HUES48 (cell line): ENCODE data around the gene LIFR.

Source experiments
- H3K27ac ChIP-seq: one replicate; pipeline ENCODE4 v1.7.0; 2013; ENCODE audit warnings: low read depth, low read length, inconsistent platforms
- H3K27me3 ChIP-seq: 2 replicates; pipeline ENCODE4 v1.6.1; 2013; ENCODE audit warnings: mild to moderate bottlenecking, low read length; ENCODE audit not compliant: control insufficient read depth, insufficient read depth
- H3K36me3 ChIP-seq: 2 replicates; pipeline ENCODE4 v1.6.1; 2013; ENCODE audit warnings: low read length; ENCODE audit not compliant: control insufficient read depth, insufficient read depth
- H3K4me1 ChIP-seq: 2 replicates; pipeline ENCODE4 v1.6.1; 2013; ENCODE audit warnings: mild to moderate bottlenecking, low read length; ENCODE audit not compliant: control insufficient read depth, insufficient read depth
- H3K4me3 ChIP-seq: 2 replicates; pipeline ENCODE4 v1.5.1; 2013; ENCODE audit warnings: mild to moderate bottlenecking, low read depth, low read length
- H3K9ac ChIP-seq: 2 replicates; pipeline ENCODE4 v1.6.1; 2013; ENCODE audit warnings: mild to moderate bottlenecking, low read depth, low read length, moderate library complexity
- H3K9me3 ChIP-seq: 2 replicates; pipeline ENCODE4 v1.6.1; 2013; ENCODE audit warnings: low read length; ENCODE audit not compliant: control insufficient read depth, insufficient read depth

The LIFR gene

GRCh38 chr5:38557792-38558191 is 1.3 kb upstream of the LIFR start:
- H3K27me3 ChIP-seq, result peaks cover 11% of the 10 kb centered on the region; the same call in 1 of the 2 replicates
- no peaks in the 10 kb centered on the region for H3K36me3 ChIP-seq
- no peaks in the 10 kb centered on the region for H3K9me3 ChIP-seq
- no peak overlapping the region for H3K27ac ChIP-seq
- H3K4me1 ChIP-seq, result peaks cover 15% of the 10 kb centered on the region
- no peak overlapping the region for H3K9ac ChIP-seq
- peak overlapping the region; percentile 85 for H3K4me3 ChIP-seq

- peaks cover 17% of the 10 kb centered on the region for H3K4me1 ChIP-seq
- H3K9ac ChIP-seq, result peak overlapping the region; percentile 90
- H3K4me3 ChIP-seq, result peak overlapping the region; percentile 85
- H3K9me3 ChIP-seq, result no peaks in the 10 kb centered on the region
- H3K36me3 ChIP-seq, result no peaks in the 10 kb centered on the region
- peaks cover 11% of the 10 kb centered on the region; the same call in 1 of the 2 replicates for H3K27me3 ChIP-seq
- peak overlapping the region; percentile 89 for H3K27ac ChIP-seq
These were observed 863 bp upstream of the LIFR start for GRCh38 chr5:38557308-38557710.

DNA sequence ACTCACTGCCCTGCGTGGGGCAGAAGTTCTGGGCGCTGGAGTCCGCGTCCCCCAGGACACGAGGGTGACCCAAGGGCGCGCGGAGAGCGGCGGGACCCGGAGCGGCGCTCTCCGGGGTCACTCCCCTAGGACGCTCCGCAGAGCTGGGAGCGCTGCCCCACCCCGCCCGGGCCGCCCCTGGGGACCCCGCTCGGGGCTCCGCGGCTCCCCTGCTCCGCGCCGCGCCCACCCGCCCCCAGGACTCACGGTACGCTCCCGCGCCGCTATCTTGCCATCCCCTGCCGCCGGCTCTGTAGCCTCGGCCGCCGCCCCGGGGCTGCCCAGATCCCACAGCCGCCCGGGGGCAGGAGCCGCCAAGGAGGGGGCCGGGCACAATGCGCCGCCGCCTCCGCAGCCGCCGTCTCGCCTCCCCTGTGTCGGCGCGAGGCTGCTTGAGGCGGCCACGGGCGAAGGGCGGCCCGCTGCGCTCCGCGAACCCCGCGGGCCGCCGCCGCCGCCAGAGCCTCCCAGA is 303 bp downstream of the LIFR start:
- Histone ChIP-seq H3K27me3 (peaks cover 11% of the 10 kb centered on the region; the same call in 1 of the 2 replicates), H3K27ac (peak overlapping the region; percentile 47), H3K36me3 (no peaks in the 10 kb centered on the region), H3K4me1 (peaks cover 23% of the 10 kb centered on the region), H3K9me3 (no peaks in the 10 kb centered on the region), H3K9ac (peak overlapping the region; percentile 66; the same call in 1 of the 2 replicates), H3K4me3 (peak overlapping the region; percentile 85)

- H3K9ac ChIP-seq, result peak overlapping the region; percentile 66; the same call in 1 of the 2 replicates
- H3K9me3 ChIP-seq, result no peaks in the 10 kb centered on the region
- peaks cover 24% of the 10 kb centered on the region for H3K4me1 ChIP-seq
- no peaks in the 10 kb centered on the region for H3K36me3 ChIP-seq
- H3K27ac ChIP-seq, result no peak overlapping the region
- peak overlapping the region; percentile 85 for H3K4me3 ChIP-seq
- H3K27me3 ChIP-seq, result peaks cover 11% of the 10 kb centered on the region; the same call in 1 of the 2 replicates
These were observed 925 bp downstream of the LIFR start for GRCh38 chr5:38555354-38556087.

GRCh38 chr5:38554861-38555260 is 1.6 kb downstream of the LIFR start:
- Histone ChIP-seq H3K27me3 (peaks cover 11% of the 10 kb centered on the region; the same call in 1 of the 2 replicates), H3K9ac (no peak overlapping the region), H3K9me3 (no peaks in the 10 kb centered on the region), H3K4me1 (peaks cover 24% of the 10 kb centered on the region), H3K27ac (no peak overlapping the region), H3K4me3 (peak overlapping the region; percentile 85), H3K36me3 (no peaks in the 10 kb centered on the region)

DNA sequence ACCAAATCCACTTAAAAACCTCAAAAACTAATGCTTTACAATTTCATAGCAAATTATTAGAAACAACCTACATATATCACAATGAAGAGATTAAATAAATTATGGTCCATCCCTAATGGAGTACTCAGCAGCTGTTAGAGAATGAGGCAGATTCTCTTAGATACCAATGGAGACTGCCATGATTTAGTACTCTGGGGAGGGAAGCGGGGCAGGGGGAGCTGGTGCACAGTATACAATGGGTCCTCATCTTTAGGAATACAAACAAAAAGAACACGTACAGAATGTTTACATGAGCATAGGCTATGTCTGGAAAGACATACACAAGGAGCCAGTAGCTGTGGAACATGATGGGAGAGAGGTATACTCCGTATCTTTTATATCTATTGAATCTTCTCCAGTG is 2.0 kb downstream of the LIFR start:
- no peaks in the 10 kb centered on the region for H3K36me3 ChIP-seq
- no peak overlapping the region for H3K9ac ChIP-seq
- peaks cover 24% of the 10 kb centered on the region for H3K4me1 ChIP-seq
- no peak overlapping the region for H3K27ac ChIP-seq
- H3K9me3 ChIP-seq, result no peaks in the 10 kb centered on the region
- H3K27me3 ChIP-seq, result peaks cover 11% of the 10 kb centered on the region; the same call in 1 of the 2 replicates
- H3K4me3 ChIP-seq, result peak overlapping the region; percentile 85

GRCh38 chr5:38553001-38553521 is 3.4 kb downstream of the LIFR start:
- H3K9ac ChIP-seq, result no peak overlapping the region
- peaks cover 24% of the 10 kb centered on the region for H3K4me1 ChIP-seq
- no peak overlapping the region for H3K27ac ChIP-seq
- H3K4me3 ChIP-seq, result no peak overlapping the region
- H3K27me3 ChIP-seq, result peaks cover 11% of the 10 kb centered on the region; the same call in 1 of the 2 replicates
- H3K9me3 ChIP-seq, result no peaks in the 10 kb centered on the region
- H3K36me3 ChIP-seq, result no peaks in the 10 kb centered on the region

DNA sequence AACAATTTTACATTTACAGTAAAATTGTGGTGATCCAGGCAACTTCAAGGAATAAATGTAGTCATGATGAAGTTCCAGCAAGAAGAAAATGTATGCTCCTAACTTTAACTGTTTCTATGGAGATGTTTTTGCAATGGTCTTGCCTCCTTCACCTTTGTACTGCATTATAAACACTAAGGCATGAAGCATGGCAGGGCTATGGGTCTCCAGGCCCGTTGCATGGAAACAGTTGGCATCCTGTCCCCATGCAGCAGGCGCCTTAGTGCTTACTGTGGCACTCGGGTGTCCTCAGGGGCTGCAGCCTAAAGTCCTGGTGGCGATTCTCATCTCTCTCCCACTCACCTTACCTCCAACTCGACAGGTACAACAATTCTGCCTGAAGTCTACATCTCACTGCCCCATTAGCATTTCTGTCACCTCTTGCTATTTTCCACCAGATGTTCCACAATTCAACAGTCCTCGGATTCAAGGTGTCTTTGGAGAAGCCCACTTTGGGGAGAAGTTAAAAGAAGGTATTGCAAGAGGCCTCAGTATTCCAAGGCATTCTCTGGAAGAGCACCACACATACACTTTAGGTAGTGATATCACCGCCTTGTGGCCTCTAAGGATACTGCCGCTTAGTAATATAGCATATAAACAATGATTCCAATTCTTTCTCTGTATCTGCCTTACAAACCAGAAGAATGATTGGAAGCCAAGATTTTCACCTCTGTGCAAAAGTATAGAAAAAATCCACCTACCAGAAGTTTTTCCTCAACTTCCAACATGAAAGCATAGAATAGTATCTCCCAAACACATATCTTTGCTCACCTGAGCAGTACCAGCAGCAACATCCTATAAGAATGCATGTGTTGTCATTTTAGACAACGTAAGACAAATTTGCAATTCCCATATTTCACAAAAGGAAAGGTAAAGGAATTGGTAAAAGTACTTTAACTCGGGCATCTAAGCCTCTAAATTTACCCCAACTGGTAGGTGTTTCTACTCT is 5.1 kb downstream of the LIFR start:
- H3K4me1 ChIP-seq, result peaks cover 19% of the 10 kb centered on the region
- H3K27me3 ChIP-seq, result peaks cover 11% of the 10 kb centered on the region; the same call in 1 of the 2 replicates
- no peak overlapping the region for H3K9ac ChIP-seq
- H3K27ac ChIP-seq, result no peak overlapping the region
- no peaks in the 10 kb centered on the region for H3K9me3 ChIP-seq
- H3K4me3 ChIP-seq, result no peak overlapping the region
- no peaks in the 10 kb centered on the region for H3K36me3 ChIP-seq

DNA sequence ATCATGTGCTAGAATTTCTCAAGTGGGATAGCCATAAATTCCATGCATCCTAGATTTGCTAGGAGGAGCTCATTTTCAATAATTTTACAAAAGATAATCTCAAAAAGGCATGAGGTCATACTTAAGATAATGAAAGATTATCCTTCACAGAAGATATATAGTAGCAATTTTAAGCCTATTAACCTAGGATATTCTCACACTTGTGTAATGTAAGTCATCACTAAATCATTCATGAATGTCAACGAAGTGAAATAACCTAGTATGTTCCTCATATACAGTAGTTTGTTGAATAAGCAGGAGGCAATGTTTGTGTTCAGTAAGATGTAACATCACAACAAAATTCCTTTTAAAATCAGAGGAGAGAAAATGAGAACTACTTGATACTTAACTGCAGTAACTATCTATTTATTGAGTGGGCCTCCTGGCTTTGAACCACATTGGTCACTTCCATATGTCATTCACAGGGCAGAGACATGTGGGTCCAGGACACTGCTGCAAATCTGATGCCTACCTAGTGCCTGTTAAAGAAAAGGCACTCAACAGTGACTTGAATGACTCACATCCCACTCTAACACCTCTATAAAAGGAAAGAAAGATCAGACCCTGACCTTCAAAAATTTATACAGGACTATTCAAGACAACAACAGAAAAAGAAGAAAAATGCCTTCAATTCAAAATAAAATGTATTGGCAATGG is 8.2 kb downstream of the LIFR start:
- H3K27ac ChIP-seq, result no peak overlapping the region
- peaks cover 9% of the 10 kb centered on the region; the same call in 1 of the 2 replicates for H3K4me1 ChIP-seq
- no peak overlapping the region for H3K9ac ChIP-seq
- no peaks in the 10 kb centered on the region for H3K9me3 ChIP-seq
- no peaks in the 10 kb centered on the region for H3K27me3 ChIP-seq
- H3K36me3 ChIP-seq, result no peaks in the 10 kb centered on the region
- no peak overlapping the region for H3K4me3 ChIP-seq

GRCh38 chr5:38547257-38547656 is 9.2 kb downstream of the LIFR start:
- H3K36me3 ChIP-seq, result no peaks in the 10 kb centered on the region
- no peaks in the 10 kb centered on the region for H3K9me3 ChIP-seq

More at GRCh38 chr5:38547257-38547656, 9.2 kb downstream of the LIFR start:
- peaks cover 7% of the 10 kb centered on the region; the same call in 1 of the 2 replicates for H3K4me1 ChIP-seq
- no peaks in the 10 kb centered on the region for H3K27me3 ChIP-seq
- no peak overlapping the region for H3K27ac ChIP-seq
- H3K4me3 ChIP-seq, result no peak overlapping the region
- H3K9ac ChIP-seq, result no peak overlapping the region
